Measurements from ENCODE around the gene CACNA1E.

The CACNA1E gene

GRCh38 chr1:181608386-181608785 lies 125.1 kb downstream of the CACNA1E start:
- no peaks in the 10 kb centered on the region for H3K79me2 ChIP-seq
- H3K27me3 ChIP-seq (ENCODE audit: control insufficient read depth, insufficient read depth, low read length), result no peaks in the 10 kb centered on the region
- H3K9ac ChIP-seq, result no peak overlapping the region
- no peak overlapping the region for H3K4me3 ChIP-seq (ENCODE audit: low read depth, low read length)
- H3K4me1 ChIP-seq, result no peaks in the 10 kb centered on the region
- no peaks in the 10 kb centered on the region for H3K9me3 ChIP-seq (ENCODE audit: control insufficient read depth, low read length)
- no peaks in the 10 kb centered on the region for H3K36me3 ChIP-seq (ENCODE audit: control insufficient read depth, insufficient read depth, low read length)
- TF ChIP-seq, protein P1, sequence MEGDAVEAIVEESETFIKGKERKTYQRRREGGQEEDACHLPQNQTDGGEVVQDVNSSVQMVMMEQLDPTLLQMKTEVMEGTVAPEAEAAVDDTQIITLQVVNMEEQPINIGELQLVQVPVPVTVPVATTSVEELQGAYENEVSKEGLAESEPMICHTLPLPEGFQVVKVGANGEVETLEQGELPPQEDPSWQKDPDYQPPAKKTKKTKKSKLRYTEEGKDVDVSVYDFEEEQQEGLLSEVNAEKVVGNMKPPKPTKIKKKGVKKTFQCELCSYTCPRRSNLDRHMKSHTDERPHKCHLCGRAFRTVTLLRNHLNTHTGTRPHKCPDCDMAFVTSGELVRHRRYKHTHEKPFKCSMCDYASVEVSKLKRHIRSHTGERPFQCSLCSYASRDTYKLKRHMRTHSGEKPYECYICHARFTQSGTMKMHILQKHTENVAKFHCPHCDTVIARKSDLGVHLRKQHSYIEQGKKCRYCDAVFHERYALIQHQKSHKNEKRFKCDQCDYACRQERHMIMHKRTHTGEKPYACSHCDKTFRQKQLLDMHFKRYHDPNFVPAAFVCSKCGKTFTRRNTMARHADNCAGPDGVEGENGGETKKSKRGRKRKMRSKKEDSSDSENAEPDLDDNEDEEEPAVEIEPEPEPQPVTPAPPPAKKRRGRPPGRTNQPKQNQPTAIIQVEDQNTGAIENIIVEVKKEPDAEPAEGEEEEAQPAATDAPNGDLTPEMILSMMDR (IDR thresholded peaks at IDR 0.05), result no peak
- H2AFZ ChIP-seq, result no peak overlapping the region
- no peak overlapping the region for H3K4me2 ChIP-seq (ENCODE audit: low read length)
- H3K27ac ChIP-seq, result no peak overlapping the region

- Histone ChIP-seq H3K4me2 (ENCODE audit: low read length) (no peak overlapping the region), H3K4me3 (ENCODE audit: low read depth, low read length) (no peak overlapping the region), H3K79me2 (no peaks in the 10 kb centered on the region), H3K27me3 (ENCODE audit: control insufficient read depth, insufficient read depth, low read length) (no peaks in the 10 kb centered on the region), H3K9ac (no peak overlapping the region), H3K27ac (no peak overlapping the region), H3K4me1 (no peaks in the 10 kb centered on the region), H3K36me3 (ENCODE audit: control insufficient read depth, insufficient read depth, low read length) (no peaks in the 10 kb centered on the region), H2AFZ (no peak overlapping the region), H3K9me3 (ENCODE audit: control insufficient read depth, low read length) (no peaks in the 10 kb centered on the region)
- TF ChIP-seq, protein P1 (IDR thresholded peaks at IDR 0.05), result no peak
Measured at GRCh38 chr1:181608948-181609347, 125.6 kb downstream of the CACNA1E start.

- H3K9ac ChIP-seq, result no peak overlapping the region
- no peaks in the 10 kb centered on the region for H3K9me3 ChIP-seq (ENCODE audit: control insufficient read depth, low read length)
Measured at GRCh38 chr1:181612100-181612499, 128.8 kb downstream of the CACNA1E start.

GRCh38 chr1:181618559-181618958 lies 135.2 kb downstream of the CACNA1E start:
- Histone ChIP-seq H3K36me3 (ENCODE audit: control insufficient read depth, insufficient read depth, low read length) (no peaks in the 10 kb centered on the region), H2AFZ (no peak overlapping the region), H3K9me3 (ENCODE audit: control insufficient read depth, low read length) (no peaks in the 10 kb centered on the region), H3K4me2 (ENCODE audit: low read length) (no peak overlapping the region), H3K27me3 (ENCODE audit: control insufficient read depth, insufficient read depth, low read length) (no peaks in the 10 kb centered on the region), H3K4me3 (ENCODE audit: low read depth, low read length) (no peak overlapping the region), H3K9ac (no peak overlapping the region), H3K27ac (no peak overlapping the region), H3K79me2 (no peaks in the 10 kb centered on the region), H3K4me1 (no peaks in the 10 kb centered on the region)
- TF ChIP-seq, protein P1 (IDR thresholded peaks at IDR 0.05), result no peak

More at GRCh38 chr1:181612100-181612499, 128.8 kb downstream of the CACNA1E start:
- H3K4me2 ChIP-seq (ENCODE audit: low read length), result no peak overlapping the region
- TF ChIP-seq, protein P1 (IDR thresholded peaks at IDR 0.05), result no peak
- no peak overlapping the region for H3K27ac ChIP-seq
- H3K79me2 ChIP-seq, result no peaks in the 10 kb centered on the region
- H3K36me3 ChIP-seq (ENCODE audit: control insufficient read depth, insufficient read depth, low read length), result no peaks in the 10 kb centered on the region
- no peaks in the 10 kb centered on the region for H3K4me1 ChIP-seq
- H3K27me3 ChIP-seq (ENCODE audit: control insufficient read depth, insufficient read depth, low read length), result no peaks in the 10 kb centered on the region
- no peak overlapping the region for H2AFZ ChIP-seq
- H3K4me3 ChIP-seq (ENCODE audit: low read depth, low read length), result no peak overlapping the region

DNA sequence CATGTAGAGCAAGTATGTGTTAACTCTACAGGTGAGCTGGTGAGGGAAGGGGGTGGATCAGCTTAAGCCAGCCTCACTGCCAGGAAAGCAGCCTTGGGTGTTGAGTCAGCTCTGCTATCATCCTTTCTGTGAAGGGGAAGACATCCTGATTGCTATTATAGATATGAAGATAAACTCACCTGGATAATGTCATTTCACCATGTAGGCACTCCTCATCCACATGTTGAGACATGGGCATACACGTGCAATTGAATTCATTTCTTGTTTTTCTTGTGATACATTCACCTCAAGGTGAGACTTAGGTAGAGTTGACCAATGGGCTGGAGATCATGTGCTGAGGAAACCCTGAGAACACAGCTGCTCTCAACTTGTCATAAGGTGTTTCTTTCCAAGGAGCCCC lies 136.9 kb downstream of the CACNA1E start:
- H2AFZ ChIP-seq, result no peak overlapping the region

More for the DNA sequence above, 136.9 kb downstream of the CACNA1E start:
- Histone ChIP-seq H3K27me3 (ENCODE audit: control insufficient read depth, insufficient read depth, low read length) (no peaks in the 10 kb centered on the region), H3K9ac (no peak overlapping the region), H3K27ac (no peak overlapping the region), H3K79me2 (no peaks in the 10 kb centered on the region), H3K9me3 (ENCODE audit: control insufficient read depth, low read length) (no peaks in the 10 kb centered on the region), H3K4me1 (no peaks in the 10 kb centered on the region), H3K4me2 (ENCODE audit: low read length) (no peak overlapping the region), H3K36me3 (ENCODE audit: control insufficient read depth, insufficient read depth, low read length) (no peaks in the 10 kb centered on the region), H3K4me3 (ENCODE audit: low read depth, low read length) (no peak overlapping the region)
- TF ChIP-seq, protein P1 (IDR thresholded peaks at IDR 0.05), result no peak
